ENCODE data around the gene NDC80. TPM values are rescaled to one million over a fixed set of nuclear protein-coding genes. Genes with fewer than 3 reads are reported as not detected.

The NDC80 gene
- total RNA-seq, 2 donors from 2014 or later, result 82.0 to 113 TPM

- H3K9me3 Mint-ChIP-seq, result no peaks in the 10 kb centered on the region
- ATAC-seq (replicated peaks in 1 of 2) (no peak), DNase-seq (no peak)
- no peaks in the 10 kb centered on the region for H3K27me3 Mint-ChIP-seq (ENCODE audit: low read depth)
- H3K4me3 Mint-ChIP-seq, result no peak overlapping the region
- peaks cover 8 to 58% of the 10 kb centered on the region in 2 donors for H3K36me3 Mint-ChIP-seq (ENCODE audit: insufficient read depth in 2 of 2)
- H3K27ac Mint-ChIP-seq, result no peak overlapping the region
- peaks cover 24% of the 10 kb centered on the region for H3K4me1 Mint-ChIP-seq (ENCODE audit: low read depth)
These were observed 38.2 kb downstream of the NDC80 start for GRCh38 chr18:2609604-2610003.

- Mint-ChIP-seq H3K4me1 (ENCODE audit: low read depth) (peaks cover 14% of the 10 kb centered on the region), H3K4me3 (no peak overlapping the region), H3K27me3 (ENCODE audit: low read depth) (no peaks in the 10 kb centered on the region), H3K9me3 (no peaks in the 10 kb centered on the region), H3K36me3 (ENCODE audit: insufficient read depth in 2 of 2) (peaks cover 11 to 58% of the 10 kb centered on the region in 2 donors), H3K27ac (no peak overlapping the region)
- no peak for ATAC-seq (replicated peaks in 1 of 2)
- DNase-seq, result no peak
These were observed 39.2 kb downstream of the NDC80 start for GRCh38 chr18:2610549-2610948.

DNA sequence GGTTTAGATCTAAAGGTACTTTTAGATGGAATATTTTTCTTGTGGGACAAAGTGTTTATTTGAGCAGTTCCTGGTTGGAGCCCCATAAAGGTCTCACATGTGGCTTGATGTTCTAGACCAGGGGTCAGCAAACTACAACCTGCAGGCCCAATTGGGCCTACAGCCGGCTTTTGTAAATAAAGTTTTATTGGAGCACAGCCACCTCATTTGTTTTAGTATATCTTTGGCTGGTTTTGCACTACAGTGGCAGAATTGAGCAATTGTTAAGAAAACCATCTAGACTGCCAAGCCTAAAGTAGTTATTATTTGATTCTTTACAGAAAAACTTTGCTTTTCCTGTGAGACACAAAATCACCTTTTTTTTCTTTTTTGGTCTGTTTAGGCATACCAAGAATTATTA is 41.6 kb downstream of the NDC80 start:
- Mint-ChIP-seq H3K9me3 (no peaks in the 10 kb centered on the region), H3K4me1 (ENCODE audit: low read depth) (no peaks in the 10 kb centered on the region), H3K27ac (no peak overlapping the region), H3K36me3 (ENCODE audit: insufficient read depth in 2 of 2) (peaks cover 11 to 54% of the 10 kb centered on the region in 2 donors), H3K27me3 (ENCODE audit: low read depth) (no peaks in the 10 kb centered on the region), H3K4me3 (no peak overlapping the region)
- DNase-seq, result no peak
- ATAC-seq (replicated peaks in 1 of 2), result no peak

GRCh38 chr18:2617401-2617998 is 46.1 kb downstream of the NDC80 start:
- Mint-ChIP-seq H3K4me1 (ENCODE audit: low read depth) (no peaks in the 10 kb centered on the region), H3K4me3 (no peak overlapping the region), H3K9me3 (no peaks in the 10 kb centered on the region), H3K27ac (no peak overlapping the region), H3K27me3 (ENCODE audit: low read depth) (no peaks in the 10 kb centered on the region), H3K36me3 (ENCODE audit: insufficient read depth in 2 of 2) (peaks cover 2 to 29% of the 10 kb centered on the region in 2 donors)
- no peak for ATAC-seq (replicated peaks in 1 of 2)
- no peak for DNase-seq

GRCh38 chr18:2618009-2618408 is 46.7 kb downstream of the NDC80 start:
- DNase-seq, result no peak
- Mint-ChIP-seq H3K36me3 (ENCODE audit: insufficient read depth in 2 of 2) (peaks cover 2 to 24% of the 10 kb centered on the region in 2 donors), H3K27me3 (ENCODE audit: low read depth) (no peaks in the 10 kb centered on the region), H3K4me3 (no peak overlapping the region), H3K4me1 (ENCODE audit: low read depth) (no peaks in the 10 kb centered on the region), H3K27ac (peak overlapping the region; percentile 33), H3K9me3 (no peaks in the 10 kb centered on the region)
- ATAC-seq (replicated peaks in 1 of 2), result no peak

DNA sequence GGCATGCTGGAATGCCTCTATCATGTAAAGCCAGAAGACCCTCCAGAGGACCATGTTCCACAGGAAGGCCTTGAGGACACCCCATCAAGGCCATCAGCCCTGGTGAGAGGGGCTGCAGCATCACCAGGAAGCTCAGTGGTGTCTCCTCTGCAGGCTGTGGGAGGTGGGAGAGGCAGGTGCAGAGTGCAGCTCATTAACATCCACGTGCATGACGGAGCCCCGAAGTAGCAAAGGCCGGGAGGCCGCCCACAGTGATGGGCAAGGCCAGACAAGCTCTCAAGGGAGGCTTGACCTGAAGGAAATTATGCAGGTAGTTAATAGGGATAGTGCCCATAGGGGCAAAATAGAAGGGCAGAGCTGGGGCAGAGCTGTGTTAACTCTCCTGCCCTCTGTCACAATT is 53.9 kb downstream of the NDC80 start:
- Mint-ChIP-seq H3K27me3 (ENCODE audit: low read depth) (no peaks in the 10 kb centered on the region), H3K27ac (no peak overlapping the region), H3K36me3 (ENCODE audit: insufficient read depth in 2 of 2) (peaks cover 3% of the 10 kb centered on the region in 2 donors), H3K4me3 (no peak overlapping the region), H3K4me1 (ENCODE audit: low read depth) (peaks cover 33% of the 10 kb centered on the region), H3K9me3 (peaks cover 0 to 3% of the 10 kb centered on the region in 2 donors)
- ATAC-seq (replicated peaks in 1 of 2) (no peak), DNase-seq (no peak)

DNA sequence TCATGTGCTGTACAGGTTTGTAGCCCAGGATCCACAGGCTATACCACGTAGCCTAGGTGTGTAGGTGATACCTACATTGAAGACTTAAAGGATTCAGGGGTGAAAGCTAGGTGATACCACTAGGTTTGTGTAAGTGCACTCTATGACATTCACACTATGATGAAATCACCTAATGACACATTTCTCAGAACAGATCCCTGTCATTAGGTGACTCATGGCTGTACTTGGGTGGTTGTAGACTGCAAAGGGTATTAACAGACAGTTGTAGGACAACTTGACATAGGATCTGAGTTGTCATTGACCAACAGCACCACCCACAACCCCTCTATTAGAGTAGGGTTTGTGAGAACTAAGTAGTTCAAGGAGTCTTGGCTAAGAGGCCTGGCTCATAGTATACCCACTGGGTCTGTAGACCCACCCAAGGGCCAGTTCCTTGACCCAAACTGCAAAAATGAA is 56.5 kb downstream of the NDC80 start:
- H3K4me1 Mint-ChIP-seq (ENCODE audit: low read depth), result peaks cover 33% of the 10 kb centered on the region
- ATAC-seq (replicated peaks in 1 of 2) (peak; percentile 98 to 99), DNase-seq (peak; percentile 60 to 61)
- peak overlapping the region; percentile 72 for H3K27ac Mint-ChIP-seq
- H3K27me3 Mint-ChIP-seq (ENCODE audit: low read depth), result no peaks in the 10 kb centered on the region
- H3K4me3 Mint-ChIP-seq, result peak overlapping the region; percentile 37 to 68
- H3K9me3 Mint-ChIP-seq, result peaks cover 5 to 12% of the 10 kb centered on the region in 2 donors
- H3K36me3 Mint-ChIP-seq (ENCODE audit: insufficient read depth in 2 of 2), result peaks cover 9 to 12% of the 10 kb centered on the region in 2 donors

- no peak overlapping the region for H3K4me3 Mint-ChIP-seq
These were observed 57.6 kb downstream of the NDC80 start for GRCh38 chr18:2629003-2629402.

GRCh38 chr18:2635586-2635985 is 64.2 kb downstream of the NDC80 start:
- ATAC-seq (replicated peaks in 1 of 2) (no peak), DNase-seq (no peak)
- Mint-ChIP-seq H3K9me3 (peaks cover 9 to 13% of the 10 kb centered on the region in 2 donors), H3K36me3 (ENCODE audit: insufficient read depth in 2 of 2) (peaks cover 9 to 19% of the 10 kb centered on the region in 2 donors), H3K27ac (peak overlapping the region; percentile 24), H3K4me1 (ENCODE audit: low read depth) (peaks cover 61% of the 10 kb centered on the region), H3K27me3 (ENCODE audit: low read depth) (no peaks in the 10 kb centered on the region), H3K4me3 (peak overlapping the region; percentile 10 to 26)

More at GRCh38 chr18:2629003-2629402, 57.6 kb downstream of the NDC80 start:
- DNase-seq (no peak), ATAC-seq (replicated peaks in 1 of 2) (no peak)
- Mint-ChIP-seq H3K27ac (no peak overlapping the region), H3K9me3 (peaks cover 7 to 12% of the 10 kb centered on the region in 2 donors), H3K27me3 (ENCODE audit: low read depth) (no peaks in the 10 kb centered on the region), H3K4me1 (ENCODE audit: low read depth) (peaks cover 33% of the 10 kb centered on the region), H3K36me3 (ENCODE audit: insufficient read depth in 2 of 2) (peaks cover 9 to 14% of the 10 kb centered on the region in 2 donors)

DNA sequence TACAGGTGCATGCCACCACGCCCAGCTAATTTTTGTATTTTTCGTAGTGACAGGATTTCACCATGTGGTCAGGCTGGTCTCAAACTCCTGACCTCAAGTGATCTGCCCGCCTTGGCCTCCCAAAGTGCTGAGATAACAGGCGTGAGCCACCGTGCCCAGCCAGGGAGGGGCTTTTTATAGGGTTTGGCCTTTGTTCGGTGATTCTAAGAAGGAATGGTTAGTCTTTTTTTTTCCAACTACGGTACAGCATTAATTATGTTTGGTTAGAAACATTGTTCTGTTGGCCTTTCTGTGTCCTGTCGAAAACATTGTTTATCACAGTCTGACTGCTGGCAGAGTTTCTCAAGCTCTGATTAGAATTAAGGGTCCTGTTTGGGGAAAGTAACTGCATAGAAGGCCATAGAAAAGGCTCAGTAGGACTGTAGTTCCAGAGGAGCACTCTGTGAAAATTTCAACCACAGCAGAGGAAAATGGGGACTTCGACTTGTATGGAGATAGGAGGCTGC is 64.8 kb downstream of the NDC80 start:
- peaks cover 7 to 17% of the 10 kb centered on the region in 2 donors for H3K36me3 Mint-ChIP-seq (ENCODE audit: insufficient read depth in 2 of 2)
- peak in 1 of 2 donors; percentile 16 for ATAC-seq (replicated peaks in 1 of 2)
- DNase-seq, result no peak
- peaks cover 67% of the 10 kb centered on the region for H3K4me1 Mint-ChIP-seq (ENCODE audit: low read depth)
- peaks cover 7 to 13% of the 10 kb centered on the region in 2 donors for H3K9me3 Mint-ChIP-seq
- H3K27ac Mint-ChIP-seq, result peak overlapping the region; percentile 91
- peak overlapping the region; percentile 78 to 86 for H3K4me3 Mint-ChIP-seq
- H3K27me3 Mint-ChIP-seq (ENCODE audit: low read depth), result no peaks in the 10 kb centered on the region

- peak overlapping the region; percentile 82 to 83 for H3K4me3 Mint-ChIP-seq
- peaks cover 0 to 4% of the 10 kb centered on the region in 2 donors for H3K9me3 Mint-ChIP-seq
- DNase-seq (no peak), ATAC-seq (replicated peaks in 1 of 2) (peak; percentile 65 to 70)
- no peaks in the 10 kb centered on the region for H3K27me3 Mint-ChIP-seq (ENCODE audit: low read depth)
- H3K36me3 Mint-ChIP-seq (ENCODE audit: insufficient read depth in 2 of 2), result peaks cover 1 to 3% of the 10 kb centered on the region in 2 donors
- H3K4me1 Mint-ChIP-seq (ENCODE audit: low read depth), result peaks cover 53% of the 10 kb centered on the region
- peak overlapping the region; percentile 74 for H3K27ac Mint-ChIP-seq
These were observed 70.3 kb downstream of the NDC80 start for GRCh38 chr18:2641638-2642037.

- Mint-ChIP-seq H3K4me1 (ENCODE audit: low read depth) (peaks cover 42% of the 10 kb centered on the region), H3K27ac (no peak overlapping the region), H3K4me3 (no peak overlapping the region), H3K27me3 (ENCODE audit: low read depth) (no peaks in the 10 kb centered on the region), H3K36me3 (ENCODE audit: insufficient read depth in 2 of 2) (peaks cover 0 to 3% of the 10 kb centered on the region in 2 donors), H3K9me3 (peaks cover 0 to 3% of the 10 kb centered on the region in 2 donors)
- ATAC-seq (replicated peaks in 1 of 2) (no peak), DNase-seq (no peak)
These were observed 71.4 kb downstream of the NDC80 start for GRCh38 chr18:2642771-2643170.

- ATAC-seq (replicated peaks in 1 of 2) (peak; percentile 76 to 79), DNase-seq (no peak)
- H3K27ac Mint-ChIP-seq, result no peak overlapping the region
- peaks cover 26% of the 10 kb centered on the region for H3K4me1 Mint-ChIP-seq (ENCODE audit: low read depth)
- no peaks in the 10 kb centered on the region for H3K36me3 Mint-ChIP-seq (ENCODE audit: insufficient read depth in 2 of 2)
- no peaks in the 10 kb centered on the region for H3K27me3 Mint-ChIP-seq (ENCODE audit: low read depth)
- no peak overlapping the region for H3K4me3 Mint-ChIP-seq
- no peaks in the 10 kb centered on the region for H3K9me3 Mint-ChIP-seq
These were observed 73.2 kb downstream of the NDC80 start for GRCh38 chr18:2644535-2644934.
